DOHH2 (cell line): Measurements from ENCODE around the gene LMTK2.

Experiments
- CTCF ChIP-seq: fragments of 200-600 bp; sonication (generic); IDR thresholded peaks from one replicate; pipeline ENCODE4 v1.5.1; 2014; ENCODE audit warnings: antibody characterized with exemption, mild to moderate bottlenecking, low read depth, low read length; ENCODE audit not compliant: poor library complexity, severe bottlenecking
- EZH2phosphoT487 ChIP-seq: fragments of 200-600 bp; sonication (generic); IDR thresholded peaks from 2 replicates; pipeline ENCODE4 v1.6.1; 2017; ENCODE audit warnings: borderline replicate concordance, mild to moderate bottlenecking, antibody characterized with exemption, low read length, moderate library complexity, mixed read lengths

- TF ChIP-seq CTCF (peak; percentile 47), EZH2phosphoT487 (no peak)
These were observed 30.6 kb downstream of the LMTK2 start for GRCh38 chr7:98137134-98137825.
